ENCODE measurements around the gene ZNF217.

DNA sequence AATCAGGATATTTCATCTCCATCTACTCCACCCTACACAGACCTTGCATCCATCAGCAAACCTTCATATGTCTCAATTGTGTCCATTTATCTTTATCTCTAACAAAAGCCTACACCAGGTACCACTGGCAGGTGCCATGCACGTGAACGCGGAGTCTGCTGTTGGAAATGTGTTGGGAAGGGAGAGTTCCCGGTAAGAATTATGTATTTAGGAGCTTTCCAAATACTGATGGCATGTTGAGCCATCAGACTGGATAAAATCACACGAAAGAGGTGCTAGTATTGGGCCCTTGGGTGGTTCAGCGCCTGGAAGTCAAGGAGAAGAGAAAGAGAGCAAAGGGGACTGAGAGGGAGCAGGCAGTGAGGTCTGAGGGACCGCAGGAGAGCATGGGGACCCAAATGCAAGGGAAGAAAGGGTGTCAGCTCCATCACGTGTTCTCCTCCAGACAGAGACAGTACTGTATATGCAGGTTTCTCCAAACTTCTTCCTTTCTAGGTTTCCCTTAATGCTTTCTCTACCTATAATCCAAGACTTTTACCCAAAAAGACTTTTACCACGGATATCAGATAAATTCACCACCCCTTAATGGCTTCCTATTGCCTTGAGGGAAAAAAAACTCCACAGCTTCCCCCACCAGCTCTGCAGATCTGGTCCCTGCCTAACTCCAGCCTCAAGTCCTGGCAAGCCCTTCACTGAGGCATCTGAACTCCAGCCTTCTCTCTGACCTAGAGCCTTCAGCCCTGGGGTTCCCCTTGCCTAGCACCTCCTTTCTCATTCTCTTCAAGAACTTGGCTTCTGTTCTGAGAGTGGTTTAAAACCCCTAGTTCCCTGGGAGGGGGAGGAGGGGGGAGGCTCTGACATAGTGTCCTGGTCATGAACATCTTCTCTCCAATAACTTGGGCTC is 4.8 kb upstream of the ZNF217 start:
- TF ChIP-seq CTCF (IDR thresholded peaks at IDR 0.05; ENCODE audit: insufficient read depth, low read length, poor library complexity, severe bottlenecking) (no peak), EZH2phosphoT487 (conservative IDR thresholded peaks at IDR 0.05; ENCODE audit: low read length) (no peak)
